T-helper 2 cell (primary cell): ENCODE results near the gene CPED1.
A peak's percentile ranks its signal among the peaks of the same experiment; 100 is the strongest.
"Not testable (repeated sequence)": the region's sequence is repeated elsewhere in the genome, so short reads cannot be mapped to it uniquely, and the experiment has no call there.

Source experiments
- DNase-seq, 5 experiments: peaks; one replicate each; pipeline versions ENCODE4 v3.0.0 to v3.0.0-alpha.2; 2012 to 2022

CPED1 gene

DNA sequence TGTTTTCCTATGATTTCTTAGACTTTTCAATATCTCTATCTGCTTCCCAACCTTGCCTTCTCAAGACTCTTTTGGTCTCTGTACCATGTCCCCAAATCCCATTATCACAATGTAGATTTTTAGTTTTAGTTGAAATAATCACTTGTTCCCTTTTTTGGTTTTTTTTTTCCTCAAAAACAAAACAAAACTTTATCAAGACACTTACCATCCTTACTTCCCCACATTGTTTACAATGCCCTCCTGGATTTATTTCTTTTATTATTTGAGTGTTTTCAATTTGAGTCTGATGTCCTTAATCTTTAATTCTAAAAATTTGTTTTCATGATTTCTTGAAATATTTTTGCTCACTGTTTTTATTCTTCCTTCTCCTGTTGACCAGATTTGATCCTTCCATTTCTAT, 112.6 kb downstream of the CPED1 start:
- no peak for DNase-seq

DNA sequence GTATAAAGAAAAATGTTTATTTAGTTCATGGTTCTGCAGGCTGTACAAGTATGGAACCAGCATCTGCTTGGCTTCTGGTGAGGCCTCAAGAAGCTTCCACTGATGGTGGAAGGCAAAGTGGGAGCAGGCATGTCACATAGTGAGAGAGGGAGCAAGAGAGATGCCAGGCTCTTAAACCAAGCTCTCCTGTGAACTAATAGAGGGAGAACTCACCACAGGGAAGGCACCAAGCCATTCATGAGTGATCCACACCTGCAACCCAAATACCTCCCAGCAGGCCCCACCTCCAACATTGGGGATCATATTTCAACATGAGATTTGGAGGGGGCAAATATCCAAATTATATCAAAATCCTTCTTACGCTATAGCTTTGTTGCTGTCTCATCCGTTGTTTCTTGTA, 113.1 kb downstream of the CPED1 start:
- DNase-seq = no peak

DNA sequence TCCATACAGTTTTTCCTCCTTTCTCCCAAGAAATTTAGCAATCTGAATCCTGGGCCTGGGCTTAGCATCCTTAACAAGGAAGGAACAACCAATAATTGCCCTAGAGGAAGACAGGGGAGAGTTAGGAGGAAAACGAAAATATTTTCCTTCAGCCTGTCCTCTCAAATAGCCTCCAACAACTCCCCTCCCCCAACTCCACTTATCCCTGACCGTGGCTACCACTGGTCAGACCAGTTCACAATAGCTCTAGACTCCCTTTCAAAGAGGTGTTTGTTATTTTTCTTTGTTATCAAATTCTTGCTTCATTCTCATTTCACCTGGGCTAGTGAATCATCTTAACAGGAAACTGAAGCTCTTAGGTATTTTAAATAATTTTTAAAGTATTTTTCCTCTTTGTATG, 114.1 kb downstream of the CPED1 start:
- no peak for DNase-seq

DNA sequence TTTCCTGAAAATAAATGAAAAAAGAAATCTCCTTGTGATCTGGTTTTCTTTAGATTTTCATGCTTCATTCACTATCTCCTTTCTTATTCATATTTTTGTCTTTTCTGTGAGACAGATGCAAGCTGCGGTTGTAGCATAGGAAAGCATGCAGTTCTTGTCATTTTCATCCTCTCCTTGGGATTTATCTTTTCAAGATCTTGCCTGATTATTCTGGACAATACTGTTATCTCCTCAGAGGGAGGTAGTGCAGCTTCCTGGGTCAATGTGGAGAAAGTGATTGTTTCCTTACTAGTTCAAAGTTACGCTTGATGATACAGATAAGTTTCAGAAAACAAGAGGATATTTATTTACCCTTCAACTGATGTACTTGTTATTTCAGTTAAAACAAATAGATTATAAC, 114.6 kb downstream of the CPED1 start:
- no peak for DNase-seq

DNA sequence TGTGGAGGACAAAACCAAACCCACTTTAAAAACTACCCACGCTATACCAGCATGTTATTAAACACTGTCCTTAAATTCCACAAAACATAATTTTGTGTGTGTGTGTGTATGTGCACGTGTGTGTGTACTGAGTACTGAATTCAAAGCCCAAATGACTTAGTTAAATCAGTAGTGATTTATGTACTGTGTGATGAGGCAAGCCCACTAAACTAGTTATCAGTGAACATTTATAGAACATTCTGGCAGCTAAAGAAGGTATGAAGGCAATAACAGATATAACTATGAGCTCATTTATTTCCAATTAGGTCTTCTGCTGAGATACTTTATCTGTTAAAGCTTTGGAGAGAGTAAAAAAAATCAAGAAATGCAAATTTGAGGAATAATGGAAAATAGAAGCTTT, 115.1 kb downstream of the CPED1 start:
- DNase-seq = no peak

DNA sequence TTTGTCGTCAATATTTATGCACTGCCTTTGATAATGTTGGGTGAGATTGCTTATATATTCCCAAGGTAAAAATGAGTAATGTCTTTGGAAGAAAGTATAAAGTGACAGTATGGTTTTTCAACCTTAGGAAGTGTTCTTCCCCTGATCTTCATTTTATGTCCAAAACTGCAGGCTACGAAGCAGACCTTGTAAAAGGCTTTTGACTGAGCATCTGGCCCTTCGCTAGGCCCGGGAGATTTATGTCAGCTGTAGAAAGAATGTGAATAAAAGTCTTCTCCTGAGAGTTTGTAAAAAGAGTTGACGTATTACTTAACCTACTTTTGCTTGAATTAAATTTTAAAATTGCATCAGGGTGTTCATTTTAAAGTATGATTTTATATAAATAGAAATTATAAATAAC, 116.8 kb downstream of the CPED1 start:
- no peak for DNase-seq

DNA sequence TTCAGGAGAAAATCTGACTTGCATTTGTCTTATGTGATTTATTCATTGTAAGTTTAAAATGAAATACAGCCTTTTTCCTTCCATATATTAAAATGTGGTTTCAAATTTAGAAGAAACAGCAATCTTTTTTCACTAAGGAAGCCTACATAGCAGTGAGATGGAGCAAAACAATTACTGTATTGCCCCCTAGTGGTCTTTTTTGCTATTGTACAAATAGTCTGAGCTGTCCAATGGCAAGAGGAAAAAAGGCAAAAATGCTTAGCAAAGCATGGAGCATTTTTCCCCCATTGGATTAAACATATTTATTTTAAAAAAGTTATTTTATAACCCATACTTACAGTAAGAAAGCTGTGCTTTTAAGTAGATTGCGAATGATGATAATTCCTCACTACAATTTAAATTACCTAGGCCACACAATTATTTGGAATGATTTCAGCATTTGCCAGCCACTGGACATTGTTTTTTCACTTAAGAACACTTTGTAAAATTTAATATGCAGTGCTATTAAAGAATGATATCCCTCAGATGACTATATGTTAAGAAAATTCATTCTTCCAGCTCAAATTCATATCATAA, 119.5 kb downstream of the CPED1 start:
- peak in 2 of 5 experiments; percentile 13 to 49 for DNase-seq

DNA sequence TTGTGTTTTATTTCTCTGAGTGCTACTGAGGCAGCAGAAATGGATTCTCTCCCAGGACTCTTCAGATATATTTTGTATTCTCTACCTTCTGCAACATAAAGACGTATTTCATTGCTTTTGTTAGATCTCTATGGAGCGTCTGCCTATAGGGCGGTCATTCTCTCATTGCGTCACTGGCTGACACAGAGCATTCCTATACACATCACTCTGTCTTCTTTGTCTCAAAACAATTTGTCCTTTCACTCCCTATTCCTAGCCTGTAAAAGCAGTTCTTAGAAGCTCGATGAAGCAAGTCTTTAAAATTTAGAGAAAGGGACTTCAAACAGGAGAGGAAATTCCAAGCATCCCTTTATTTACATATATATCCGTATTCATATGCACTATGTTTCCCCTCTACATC, 120.6 kb downstream of the CPED1 start:
- no peak for DNase-seq

DNA sequence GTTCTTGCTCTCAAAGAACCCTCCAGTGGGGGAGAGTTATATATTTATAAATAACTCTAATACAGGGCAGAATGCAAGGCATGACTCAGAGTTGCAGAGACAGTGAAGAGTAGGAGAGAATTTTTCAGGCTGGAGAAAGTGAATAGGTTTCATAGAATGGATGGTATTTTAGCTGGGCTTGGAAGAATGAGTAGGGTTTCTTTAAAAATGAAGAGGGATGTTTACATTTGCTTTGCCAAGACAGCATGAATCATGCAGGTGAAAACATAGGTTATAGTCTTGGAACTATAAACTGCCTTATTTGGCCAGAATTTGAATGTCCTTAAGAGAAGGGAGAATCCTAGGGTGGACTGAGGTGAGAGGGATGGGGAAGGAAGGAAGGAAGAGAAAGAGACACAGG, 124.8 kb downstream of the CPED1 start:
- no peak for DNase-seq

DNA sequence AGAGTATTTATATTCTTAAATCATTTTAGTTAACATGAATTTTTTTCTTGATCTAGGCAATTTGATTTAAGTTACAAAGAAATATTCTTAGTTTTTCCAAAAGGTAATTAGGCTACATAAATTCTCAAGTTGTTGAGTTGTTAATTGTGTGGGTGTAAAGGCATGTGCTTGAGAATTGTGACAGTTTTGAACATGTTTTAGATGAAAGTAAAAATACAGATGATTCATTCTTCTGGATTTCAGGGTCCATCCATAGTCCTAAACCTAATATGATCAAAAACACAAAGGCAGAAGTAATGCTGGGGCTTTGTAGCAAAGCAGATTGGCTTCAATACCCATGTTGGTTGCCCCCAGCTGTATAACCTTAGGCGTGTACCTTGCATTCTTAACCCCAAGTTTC, 127.9 kb downstream of the CPED1 start:
- no peak for DNase-seq

DNA sequence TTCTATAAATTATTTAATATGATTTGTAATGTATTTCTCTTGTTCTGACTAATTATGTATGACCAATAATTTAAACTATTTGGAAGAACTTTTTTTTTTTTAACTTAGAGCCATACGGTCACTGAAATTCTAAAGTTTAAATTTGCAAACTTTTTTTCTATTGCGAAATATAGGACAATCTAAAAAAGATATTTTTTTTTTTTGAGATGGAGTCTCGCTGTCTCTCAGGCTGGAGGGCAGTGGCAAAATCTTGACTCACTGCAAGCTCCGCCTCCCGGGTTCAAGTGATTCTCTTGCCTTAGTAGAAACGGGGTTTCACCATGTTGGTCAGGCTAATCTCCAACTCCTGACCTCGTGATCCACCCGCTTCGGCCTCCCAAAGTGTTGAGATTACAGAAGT, 130.5 kb downstream of the CPED1 start:
- no peak for DNase-seq

DNA sequence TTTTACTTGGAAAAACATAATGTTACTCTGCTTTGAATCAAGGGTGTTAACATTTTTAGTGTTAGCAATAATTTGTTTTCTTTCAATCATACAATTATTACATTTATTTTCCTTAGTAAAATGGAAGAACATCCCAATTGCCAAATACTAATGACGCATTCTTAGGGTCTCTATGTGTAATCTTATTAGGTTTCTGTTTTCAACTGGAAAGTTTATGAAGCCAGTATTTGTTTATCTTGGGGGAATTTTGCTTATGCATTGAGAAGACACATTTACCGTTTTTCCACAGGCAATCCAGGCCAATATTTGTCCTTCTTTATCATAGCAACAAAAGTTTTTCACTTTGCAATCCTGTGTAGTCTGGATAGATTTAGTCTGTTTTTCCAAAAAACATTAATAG, 134.5 kb downstream of the CPED1 start:
- no peak for DNase-seq

DNA sequence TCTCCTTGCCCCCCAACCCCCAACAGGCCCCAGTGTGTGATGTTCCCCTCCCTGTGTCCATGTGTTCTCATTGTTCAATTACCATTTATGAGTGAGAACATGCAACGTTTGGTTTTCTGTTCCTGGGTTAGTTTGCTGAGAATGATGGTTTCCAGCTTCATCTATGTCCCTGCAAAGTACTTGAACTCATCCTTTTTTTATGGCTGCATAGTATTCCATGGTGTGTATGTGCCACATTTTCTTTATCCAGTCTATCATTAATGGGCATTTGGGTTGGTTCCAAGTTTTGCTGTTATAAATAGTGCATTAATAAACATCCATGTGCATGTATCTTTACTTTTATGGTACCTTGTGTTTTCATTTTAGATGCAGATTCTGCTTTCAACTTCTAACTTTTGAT, 136.9 kb downstream of the CPED1 start:
- DNase-seq = not testable (repeated sequence)

DNA sequence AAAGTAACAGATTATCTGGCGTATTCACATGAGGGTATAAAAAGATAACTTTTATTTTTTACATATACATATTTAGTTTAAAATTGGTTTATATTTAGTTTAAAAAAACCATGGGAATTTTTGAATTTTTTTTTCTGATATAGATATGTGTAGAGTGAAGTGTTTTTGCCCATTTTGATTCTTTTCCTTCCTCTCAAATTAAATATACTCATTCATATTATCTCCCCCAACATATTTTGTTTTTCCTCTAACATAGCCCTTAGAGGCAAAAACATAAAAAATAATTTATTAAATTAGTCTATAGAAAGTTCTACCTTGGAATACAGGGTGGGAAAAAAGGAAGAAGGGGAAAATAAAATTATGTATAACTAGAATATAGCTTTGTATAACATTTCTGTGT, 137.7 kb downstream of the CPED1 start:
- no peak for DNase-seq

DNA sequence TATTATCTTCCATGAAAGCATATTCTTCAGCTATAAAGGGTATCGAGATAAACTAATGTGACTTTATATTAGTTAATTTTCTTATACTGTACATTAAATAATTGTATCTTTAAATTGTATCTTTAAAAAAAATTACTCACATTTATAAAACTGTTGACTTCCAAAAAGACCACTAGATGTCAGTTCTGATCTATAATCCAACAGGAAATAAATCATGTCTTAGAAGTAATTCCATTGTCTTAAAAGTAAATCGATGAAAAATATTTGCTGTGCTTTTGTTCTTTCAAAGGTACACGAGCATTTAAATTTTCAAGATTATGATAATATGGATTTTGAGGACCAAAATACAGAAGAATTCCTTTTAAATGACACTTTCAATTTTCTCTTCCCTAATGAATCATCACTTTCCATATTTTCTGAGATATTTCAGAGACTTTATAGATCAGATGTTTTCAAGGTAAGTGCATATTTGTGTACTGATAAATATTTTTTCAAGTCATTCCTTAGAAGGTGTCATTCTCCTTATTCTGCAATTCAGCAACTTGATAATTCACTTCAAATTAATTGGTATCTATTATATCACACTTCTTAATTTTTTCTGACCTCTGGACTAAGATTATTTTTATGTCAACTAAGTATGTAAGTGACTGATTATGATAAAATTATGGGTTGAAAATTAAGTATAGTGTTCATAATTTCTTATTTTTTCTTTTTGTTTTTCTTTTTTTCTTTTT, 138.5 kb downstream of the CPED1 start:
- no peak for DNase-seq

DNA sequence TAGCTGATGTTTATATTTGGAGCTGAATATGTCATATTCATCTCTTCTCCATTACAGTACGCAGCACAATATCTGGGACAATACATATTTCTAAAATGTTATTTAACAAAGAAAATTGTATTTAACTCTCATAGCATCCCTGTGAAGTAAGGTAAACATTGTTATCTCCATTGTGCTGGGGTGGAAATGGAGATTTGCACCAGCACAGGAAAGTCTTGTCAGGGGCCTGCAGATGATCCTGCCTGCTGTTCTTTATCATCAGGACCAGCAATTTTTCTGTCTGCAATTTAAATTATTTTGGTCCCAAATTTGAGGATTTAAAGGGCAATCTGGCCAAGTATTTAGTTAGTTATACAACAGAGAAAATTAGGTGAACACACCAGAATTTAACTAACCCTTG, 144.4 kb downstream of the CPED1 start:
- DNase-seq = no peak

DNA sequence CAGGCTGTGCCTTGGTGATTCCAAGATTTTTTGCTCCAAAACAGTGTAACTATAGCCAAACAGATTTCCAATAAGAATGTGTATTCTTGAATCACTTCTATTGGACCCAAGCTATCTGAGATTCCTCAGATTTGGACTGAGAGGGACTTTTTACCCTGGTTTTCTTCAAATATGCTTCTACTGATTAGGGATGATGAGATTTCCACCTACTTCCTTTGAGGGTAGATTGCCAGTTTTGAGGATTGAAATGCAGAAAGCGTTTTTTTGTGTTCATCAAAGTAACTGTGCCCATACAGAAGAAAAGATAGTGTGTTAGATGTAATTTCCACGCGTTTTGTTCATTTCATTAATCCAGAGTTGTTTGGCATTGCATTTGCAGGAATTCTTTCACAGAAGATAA, 144.9 kb downstream of the CPED1 start:
- no peak for DNase-seq

DNA sequence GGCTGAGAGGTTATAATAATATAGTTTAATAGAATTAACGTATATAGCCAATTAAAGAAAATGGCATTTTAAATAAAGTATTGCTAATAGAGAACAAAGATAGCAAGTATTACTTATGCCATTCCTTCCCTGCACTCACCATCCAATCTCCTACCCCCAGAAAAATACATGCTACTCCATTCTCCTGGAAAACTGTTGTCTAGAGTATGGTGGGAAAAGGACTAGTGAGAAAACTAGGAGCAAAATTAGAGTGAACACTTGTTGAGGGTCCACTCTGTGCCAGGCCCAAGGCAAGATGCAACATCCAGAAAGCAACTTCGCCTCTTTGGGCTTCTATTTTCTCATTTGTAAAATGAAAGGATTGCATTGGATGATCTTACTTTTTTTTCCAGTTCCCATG, 149.1 kb downstream of the CPED1 start:
- DNase-seq = no peak

DNA sequence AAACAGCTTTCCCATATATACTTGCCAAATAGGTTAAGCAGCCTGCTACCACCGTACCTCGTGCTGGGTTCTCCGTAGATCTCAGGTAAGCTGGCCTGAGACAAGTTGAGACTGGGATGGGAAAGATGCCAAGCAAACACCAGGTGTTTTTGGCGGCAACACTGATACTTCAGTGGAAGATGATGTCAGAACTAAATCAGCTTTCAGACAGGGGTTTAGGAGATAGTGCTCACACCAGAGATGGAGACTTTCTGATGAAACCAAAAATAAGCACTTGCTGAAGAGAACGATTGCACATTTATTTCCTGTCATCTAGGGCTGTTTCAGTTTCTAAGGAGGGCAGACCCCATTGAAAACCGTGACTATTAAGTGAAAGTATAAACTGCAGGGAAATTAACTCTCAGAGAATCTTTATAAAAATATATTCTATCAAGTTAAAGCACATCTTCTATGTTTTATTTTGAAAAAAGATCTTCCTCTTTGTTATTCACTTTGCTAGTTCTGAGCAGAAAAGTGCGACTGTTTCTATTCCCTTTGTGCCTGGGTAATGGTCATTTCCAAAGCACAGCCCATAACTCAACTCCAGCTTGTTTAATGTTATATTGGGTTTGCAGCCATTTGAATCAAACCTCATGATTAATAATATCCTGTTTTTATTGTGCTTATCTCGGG, 149.9 kb downstream of the CPED1 start:
- peak in 1 of 5 experiments; percentile 40 for DNase-seq

DNA sequence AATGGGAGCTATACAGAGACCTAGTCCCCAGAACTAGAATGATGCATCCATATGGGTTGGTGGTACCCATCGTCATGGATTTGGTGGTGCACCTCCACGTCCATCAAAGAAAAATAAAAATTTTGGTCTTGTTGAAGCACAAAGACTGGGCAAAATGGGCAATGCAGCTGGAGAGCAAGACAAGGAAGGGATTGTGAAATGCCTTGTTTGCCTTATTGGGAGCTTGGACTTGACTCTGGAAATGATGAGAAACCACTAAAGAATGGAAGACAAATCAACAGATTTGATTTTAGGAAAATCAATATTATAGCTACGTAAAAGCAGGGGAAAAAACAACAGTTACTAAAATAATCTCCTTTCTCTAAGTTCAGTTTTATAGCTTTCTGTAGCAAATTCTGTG, 150.9 kb downstream of the CPED1 start:
- no peak for DNase-seq

DNA sequence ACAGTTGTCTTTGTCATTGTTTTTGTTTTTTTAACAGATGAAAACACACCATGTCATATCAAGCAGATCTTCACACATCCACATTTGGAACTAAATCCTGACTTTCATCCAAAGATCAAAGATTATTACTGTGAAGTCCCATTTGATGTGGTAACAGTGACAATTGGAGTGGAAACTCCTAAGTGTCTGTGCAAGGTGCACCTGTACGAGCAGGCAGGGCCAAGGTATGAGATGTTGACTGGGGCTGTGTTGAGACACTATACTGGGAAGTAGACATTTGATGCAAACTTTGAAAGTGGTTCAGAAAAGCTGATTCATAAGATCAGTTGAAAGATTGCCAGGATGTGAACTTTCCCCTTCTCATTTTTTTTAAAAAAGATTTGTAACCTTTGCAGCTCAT, 152.3 kb downstream of the CPED1 start:
- DNase-seq = no peak

DNA sequence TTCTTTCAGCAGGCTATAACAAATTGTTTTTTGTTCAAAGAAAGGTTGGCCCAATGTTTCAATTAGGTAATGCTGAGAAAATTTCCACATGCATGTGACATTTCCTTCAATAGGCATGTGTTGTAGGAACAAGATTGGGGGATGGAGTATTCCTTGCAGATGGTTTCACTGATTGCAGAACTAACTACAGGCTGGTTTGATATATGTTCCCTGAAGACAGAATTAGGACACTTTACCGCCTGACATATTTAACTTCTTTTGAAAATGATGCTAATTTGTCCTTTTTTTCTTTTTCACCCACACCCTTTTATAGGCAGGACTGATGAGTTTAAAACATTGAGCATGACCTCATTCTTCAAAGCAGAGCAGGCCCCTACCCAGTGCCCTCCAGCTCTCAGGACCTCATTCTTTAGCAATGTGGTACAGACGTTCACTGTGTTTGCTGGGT, 163.3 kb downstream of the CPED1 start:
- no peak for DNase-seq

DNA sequence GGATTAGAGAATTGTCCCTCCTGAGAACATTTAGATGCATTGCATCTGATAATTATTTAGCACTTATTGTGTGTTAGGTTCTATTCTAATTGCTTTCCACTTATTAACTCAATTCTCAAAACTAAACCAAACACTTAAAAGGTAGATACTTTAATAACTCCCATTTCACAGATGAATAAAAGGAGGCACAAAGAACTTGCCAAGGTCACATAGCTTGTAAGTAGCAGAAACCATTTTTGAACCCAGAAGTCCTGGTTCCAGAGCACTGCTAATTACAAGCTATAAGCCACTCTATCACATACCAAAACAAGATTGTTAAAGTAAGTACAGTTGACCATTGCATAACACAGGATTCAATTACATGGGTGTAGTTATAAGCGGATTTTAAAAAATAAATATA, 164.9 kb downstream of the CPED1 start:
- DNase-seq = no peak

DNA sequence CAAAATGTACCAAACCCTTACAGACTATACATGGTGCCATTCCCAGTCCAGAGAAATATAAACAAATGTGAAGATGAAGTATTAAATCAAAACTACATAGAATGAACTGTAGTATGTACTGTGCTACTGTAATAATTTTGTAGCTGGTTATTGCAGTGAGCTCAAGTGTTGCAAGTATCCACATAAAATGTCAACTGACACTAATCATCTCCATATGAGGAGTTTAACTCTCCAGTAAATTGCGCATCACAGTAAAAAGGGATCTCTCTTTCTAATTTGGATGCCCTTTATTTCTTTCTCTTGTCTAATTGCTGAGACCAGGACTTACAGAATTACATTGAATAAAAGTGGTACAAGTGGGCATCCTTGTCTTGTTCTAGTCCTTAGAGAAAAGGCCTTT, 165.5 kb downstream of the CPED1 start:
- no peak for DNase-seq
